SH-SY5Y (cell line): ENCODE measurements around the gene PTPN3.

Experiments
- GATA2 ChIP-seq: IDR thresholded peaks from 2 replicates; pipeline ENCODE4 v1.6.1; 2011; ENCODE audit warnings: mild to moderate bottlenecking, low read depth, low read length
- GATA3 ChIP-seq: IDR thresholded peaks from 2 replicates; pipeline ENCODE4 v1.6.1; 2011; ENCODE audit warnings: low read depth, mild to moderate bottlenecking, low read length, moderate library complexity

The PTPN3 gene, protein sequence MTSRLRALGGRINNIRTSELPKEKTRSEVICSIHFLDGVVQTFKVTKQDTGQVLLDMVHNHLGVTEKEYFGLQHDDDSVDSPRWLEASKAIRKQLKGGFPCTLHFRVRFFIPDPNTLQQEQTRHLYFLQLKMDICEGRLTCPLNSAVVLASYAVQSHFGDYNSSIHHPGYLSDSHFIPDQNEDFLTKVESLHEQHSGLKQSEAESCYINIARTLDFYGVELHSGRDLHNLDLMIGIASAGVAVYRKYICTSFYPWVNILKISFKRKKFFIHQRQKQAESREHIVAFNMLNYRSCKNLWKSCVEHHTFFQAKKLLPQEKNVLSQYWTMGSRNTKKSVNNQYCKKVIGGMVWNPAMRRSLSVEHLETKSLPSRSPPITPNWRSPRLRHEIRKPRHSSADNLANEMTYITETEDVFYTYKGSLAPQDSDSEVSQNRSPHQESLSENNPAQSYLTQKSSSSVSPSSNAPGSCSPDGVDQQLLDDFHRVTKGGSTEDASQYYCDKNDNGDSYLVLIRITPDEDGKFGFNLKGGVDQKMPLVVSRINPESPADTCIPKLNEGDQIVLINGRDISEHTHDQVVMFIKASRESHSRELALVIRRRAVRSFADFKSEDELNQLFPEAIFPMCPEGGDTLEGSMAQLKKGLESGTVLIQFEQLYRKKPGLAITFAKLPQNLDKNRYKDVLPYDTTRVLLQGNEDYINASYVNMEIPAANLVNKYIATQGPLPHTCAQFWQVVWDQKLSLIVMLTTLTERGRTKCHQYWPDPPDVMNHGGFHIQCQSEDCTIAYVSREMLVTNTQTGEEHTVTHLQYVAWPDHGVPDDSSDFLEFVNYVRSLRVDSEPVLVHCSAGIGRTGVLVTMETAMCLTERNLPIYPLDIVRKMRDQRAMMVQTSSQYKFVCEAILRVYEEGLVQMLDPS

GRCh38 chr9:109498195-109499092 lies at the start of gene PTPN3:
TSS of gene PTPN3 (minus strand) at chr9:109498307. CDS start at chr9:109463434, 34,873 bp downstream.
- TF ChIP-seq GATA2 (no peak), GATA3 (no peak)

DNA sequence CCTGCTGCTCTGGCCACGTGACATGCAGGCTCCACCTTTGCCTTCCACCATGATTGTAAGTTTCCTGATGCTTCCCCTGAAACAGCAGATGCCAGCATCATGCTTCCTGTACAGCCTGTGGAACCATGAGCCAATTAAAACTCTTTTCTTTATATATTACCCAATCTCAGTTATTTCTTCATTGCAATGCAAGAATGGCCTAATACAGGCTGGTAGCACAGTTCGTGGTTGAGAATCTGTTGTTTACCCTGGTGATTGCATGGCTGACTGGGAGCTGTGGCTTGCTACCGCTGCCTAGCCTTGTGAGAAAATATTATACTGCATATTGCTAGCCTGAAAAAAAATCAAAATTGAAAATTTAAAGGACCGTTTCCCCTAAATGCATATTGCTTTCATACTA lies 44.8 kb upstream of the PTPN3 start:
- TF ChIP-seq GATA3 = no peak
- TF ChIP-seq GATA2 = no peak

- TF ChIP-seq GATA2 (no peak), GATA3 (no peak)
Observed at GRCh38 chr9:109538346-109538745, 40.2 kb upstream of the PTPN3 start.

DNA sequence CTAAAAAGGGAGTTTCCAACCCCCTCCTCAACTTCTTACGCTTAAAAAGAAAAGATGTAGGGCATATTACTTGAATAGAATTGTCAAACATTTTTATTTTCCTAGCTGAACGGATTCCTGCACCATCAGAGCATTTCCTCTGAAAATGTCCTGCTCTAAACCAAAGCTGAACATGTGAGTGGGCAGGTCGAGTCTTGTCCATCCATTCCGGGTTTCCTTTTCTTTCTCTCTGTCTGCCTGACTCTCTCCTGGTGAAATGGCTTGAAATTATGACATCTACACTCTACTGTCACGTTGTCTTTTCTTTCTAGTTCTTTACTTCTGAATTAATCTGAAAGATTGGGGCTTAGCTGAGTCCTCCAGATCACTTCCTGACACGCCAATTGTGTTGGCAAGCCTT lies 39.2 kb upstream of the PTPN3 start:
- TF ChIP-seq GATA2 (no peak), GATA3 (no peak)

- TF ChIP-seq GATA2 = no peak
Observed at GRCh38 chr9:109536859-109537258, 38.8 kb upstream of the PTPN3 start.

- TF ChIP-seq GATA3 (no peak), GATA2 (no peak)
Observed at GRCh38 chr9:109535365-109535764, 37.3 kb upstream of the PTPN3 start.

GRCh38 chr9:109534151-109534550 lies 36.0 kb upstream of the PTPN3 start:
- TF ChIP-seq GATA3 = no peak
- no peak for TF ChIP-seq GATA2

GRCh38 chr9:109522106-109522505 lies 24.0 kb upstream of the PTPN3 start:
- TF ChIP-seq GATA2 = no peak
- no peak for TF ChIP-seq GATA3

DNA sequence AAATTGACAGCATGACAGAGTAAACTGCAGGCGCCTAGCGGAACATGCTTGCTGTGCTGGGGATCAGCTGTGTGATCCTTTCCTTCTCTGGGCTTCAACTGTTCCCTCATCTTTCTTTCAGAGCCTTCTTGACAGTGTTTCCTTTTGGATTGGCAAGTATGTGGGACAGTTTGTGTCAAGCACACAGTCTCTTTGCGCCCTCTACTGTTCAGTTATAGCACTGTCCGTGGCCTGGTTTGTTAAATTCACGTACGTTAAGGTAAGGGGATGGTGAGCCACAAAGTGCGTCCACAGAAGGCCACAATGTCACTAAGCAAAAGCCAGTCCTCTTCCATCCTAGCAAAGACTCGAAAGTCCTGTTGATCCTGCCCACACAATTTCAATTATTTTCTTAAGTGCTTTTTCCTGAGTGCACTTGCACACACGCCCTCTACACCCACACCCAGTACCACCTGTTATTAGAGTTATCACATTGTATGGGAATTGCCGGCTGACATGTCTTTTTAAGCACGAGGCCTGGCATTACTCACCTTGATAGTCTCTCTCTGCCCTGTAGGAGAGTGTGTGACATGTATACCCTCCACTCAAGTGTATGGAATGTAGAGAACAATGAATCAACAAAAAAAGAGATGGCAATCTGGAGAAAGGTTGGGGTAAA lies 22.5 kb upstream of the PTPN3 start:
- TF ChIP-seq GATA2 (no peak), GATA3 (no peak)

DNA sequence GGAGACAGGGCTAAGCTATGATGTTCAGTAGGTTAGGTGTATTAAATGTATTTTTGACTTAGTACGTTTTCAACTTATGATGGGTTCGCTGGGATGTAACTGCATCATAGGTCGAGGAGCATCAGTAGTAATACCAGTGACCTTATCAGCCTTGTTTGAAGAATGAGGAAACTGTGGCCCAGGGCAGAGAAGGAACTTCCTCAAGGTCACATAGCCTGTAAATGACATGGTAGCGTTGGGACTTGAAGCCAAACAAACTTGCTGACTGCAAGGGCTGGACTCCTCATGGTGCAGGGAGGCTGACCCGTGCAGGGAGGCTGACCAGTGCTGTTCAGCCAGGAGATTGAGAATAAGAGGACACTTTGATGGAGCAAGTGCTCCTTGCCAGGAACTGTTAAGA lies 21.3 kb upstream of the PTPN3 start:
- TF ChIP-seq GATA2 = no peak
- no peak for TF ChIP-seq GATA3

DNA sequence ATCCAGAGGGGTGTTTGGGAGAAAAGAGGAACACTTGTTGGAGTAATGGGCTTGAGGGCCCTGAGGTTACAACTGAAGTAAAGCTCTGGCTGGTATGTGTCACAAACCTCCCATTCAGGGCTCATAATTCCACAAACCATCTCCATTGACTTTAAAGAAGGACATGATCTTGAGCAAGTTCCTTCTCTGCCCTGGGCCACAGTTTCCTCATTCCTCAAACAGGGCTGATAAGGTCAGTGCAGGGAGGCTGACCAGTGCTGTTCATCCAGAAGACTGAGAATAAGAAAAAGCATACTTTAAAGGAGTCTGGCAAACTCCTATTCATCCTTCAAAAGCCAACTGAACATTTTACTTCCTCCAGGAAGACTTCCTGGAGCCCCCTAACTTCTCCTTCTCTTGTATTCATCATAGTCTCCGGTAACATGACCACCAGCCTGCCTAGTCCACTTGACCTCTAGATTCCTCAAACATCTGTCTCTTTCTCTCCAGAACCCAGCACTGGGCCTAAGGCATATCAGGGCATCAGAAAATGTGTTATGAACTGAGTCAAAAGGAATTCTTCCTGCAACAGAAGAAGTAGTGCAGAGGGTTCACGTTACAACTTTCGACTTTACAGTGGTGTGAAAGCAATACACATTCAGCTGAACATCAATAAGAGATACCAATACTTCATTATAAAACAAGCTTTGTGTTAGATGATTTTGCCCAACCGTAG lies 20.7 kb upstream of the PTPN3 start:
- TF ChIP-seq GATA3 = no peak
- TF ChIP-seq GATA2 = no peak

GRCh38 chr9:109517901-109518377 lies 19.8 kb upstream of the PTPN3 start:
- TF ChIP-seq GATA3 (no peak), GATA2 (no peak)

GRCh38 chr9:109513871-109514270 lies 15.8 kb upstream of the PTPN3 start:
- no peak for TF ChIP-seq GATA2
- TF ChIP-seq GATA3 = no peak

DNA sequence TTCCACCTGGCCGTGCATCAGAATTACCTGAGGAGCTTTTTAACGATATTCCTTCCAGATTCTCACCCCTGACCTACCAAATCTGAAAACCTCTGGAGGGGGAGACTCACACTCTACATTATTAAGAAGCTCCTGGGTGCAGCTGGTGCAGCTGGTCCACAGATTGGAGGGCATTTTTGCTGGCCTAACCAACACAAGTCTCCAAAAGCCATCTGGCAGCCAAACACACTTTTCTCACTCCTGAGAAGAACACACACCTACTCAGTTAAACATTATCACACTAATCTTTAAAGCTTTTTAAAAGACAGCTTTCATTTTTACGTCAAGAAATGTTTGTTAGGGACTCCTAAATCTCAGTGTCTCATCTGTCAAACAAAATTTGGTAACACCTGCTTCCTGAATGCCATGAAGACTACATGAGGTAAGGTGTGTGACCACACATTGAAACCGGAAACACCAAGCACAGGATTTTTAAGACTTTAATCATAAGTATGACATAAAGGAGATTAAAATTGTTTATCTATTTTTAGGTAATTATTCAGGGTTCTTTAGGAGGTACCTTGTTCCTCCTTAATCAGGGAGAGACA lies 14.2 kb upstream of the PTPN3 start:
- TF ChIP-seq GATA2 (no peak), GATA3 (no peak)
